Stimulated activated CD4-positive, alpha-beta T cell treated with anti-CD3 and anti-CD28 coated beads, TNF-alpha, amount 100 ng/mL, for 1 hour (primary cell): ENCODE results near the gene PGA3.
"Not testable (repeated sequence)": the region's sequence is repeated elsewhere in the genome, so short reads cannot be mapped to it uniquely, and the experiment has no call there.

Experiments
- DNase-seq, 3 donors: peaks; one replicate each; pipeline ENCODE4 v3.0.0-alpha.2; 2020; ENCODE audit warnings: low read depth in 3 of 3, low spot score in 1 of 3

Gene PGA3

DNA sequence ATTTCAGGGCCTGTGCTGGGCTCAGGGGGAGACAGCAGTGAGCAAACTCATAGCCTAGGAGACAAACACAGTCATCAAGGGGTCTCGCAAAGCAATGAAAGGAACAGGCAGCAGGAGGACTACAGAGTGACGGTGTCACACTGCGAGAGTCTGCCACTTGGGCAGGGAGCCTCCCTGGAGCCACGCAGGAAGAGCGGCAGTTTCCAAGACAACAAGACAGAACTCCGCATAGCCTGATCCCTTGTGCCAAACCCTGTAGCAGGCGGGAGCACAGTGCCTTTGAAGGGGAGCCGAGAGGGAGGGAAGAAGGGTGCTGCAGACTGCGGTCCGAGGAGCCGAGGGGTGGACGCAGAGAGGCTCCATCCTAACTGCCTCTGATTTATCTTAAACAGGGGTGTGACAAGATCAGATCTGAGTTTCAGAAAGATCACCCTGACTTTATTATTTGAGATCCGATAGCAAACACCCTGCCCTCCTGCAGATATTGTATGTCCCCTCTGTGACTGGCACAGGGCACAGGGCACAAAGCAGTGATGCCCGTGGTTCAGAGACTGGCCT, 1.3 kb downstream of the PGA3 start:
- not testable (repeated sequence) for DNase-seq

- DNase-seq: not testable (repeated sequence)
Measured at GRCh38 chr11:61207636-61208310, 4.5 kb downstream of the PGA3 start.

DNA sequence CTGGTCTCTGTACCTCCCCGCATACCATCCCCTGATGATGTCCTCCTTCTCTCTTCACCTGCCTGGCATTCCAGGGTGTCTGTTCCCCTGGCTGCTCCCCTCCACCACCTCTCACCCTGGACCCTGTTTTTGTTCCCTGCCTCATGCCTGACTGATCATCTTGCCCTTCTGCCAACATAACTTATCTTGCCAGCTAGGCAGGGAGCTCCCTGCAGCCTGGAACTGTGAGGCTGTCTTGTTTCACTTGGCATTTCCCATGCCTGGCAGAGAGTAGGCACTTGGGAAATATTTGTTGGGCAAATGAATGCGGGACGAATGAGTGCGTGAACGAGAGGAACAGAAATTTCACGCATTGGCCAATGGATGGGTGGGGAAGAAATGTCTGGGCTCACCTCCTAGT, 7.3 kb downstream of the PGA3 start:
- DNase-seq: not testable (repeated sequence)

DNA sequence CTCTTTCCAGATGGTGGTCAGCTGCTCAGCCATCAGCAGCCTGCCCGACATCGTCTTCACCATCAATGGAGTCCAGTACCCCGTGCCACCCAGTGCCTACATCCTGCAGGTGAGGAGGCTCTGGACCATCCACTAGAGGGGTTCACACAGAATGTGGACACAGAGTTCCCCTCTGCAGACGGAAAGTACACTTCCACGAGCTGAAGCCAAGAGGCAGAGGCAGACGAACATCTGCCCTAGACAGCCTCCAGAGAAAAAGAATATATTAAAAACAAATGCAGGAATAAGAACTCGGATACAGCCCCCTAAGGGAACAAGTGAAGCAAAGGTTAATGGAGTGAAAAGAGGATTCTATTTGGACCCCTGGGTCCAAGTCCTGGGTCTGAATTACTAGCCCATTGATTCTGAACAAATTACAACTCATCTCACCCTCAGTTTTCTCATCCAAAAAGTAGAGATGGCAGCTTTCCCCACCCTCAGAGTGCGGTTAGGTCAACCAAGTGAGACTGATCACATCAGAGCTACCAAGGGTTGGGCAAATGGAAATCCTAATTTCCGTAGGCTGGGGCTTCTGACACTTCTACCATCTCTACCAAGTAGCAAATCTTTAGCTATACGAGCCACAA, 8.1 kb downstream of the PGA3 start:
- not testable (repeated sequence) for DNase-seq

DNA sequence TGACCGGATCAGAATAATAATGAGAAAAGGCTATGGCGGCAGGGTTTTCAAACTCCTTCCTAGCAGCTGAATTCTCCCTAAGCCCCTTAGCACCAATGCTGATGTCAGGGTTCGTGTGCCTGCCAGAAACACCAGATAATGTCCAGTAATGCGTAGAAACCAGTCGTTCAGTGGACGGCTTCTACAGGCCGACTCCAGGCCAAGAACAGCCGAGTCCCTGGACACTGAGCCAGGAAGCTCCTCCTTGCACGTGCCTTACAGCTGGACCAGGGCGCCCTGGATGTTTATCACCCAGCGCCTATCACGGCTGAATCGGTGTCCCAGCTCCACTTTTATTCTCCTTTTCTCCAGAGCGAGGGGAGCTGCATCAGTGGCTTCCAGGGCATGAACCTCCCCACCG, 8.9 kb downstream of the PGA3 start:
- DNase-seq: not testable (repeated sequence)

DNA sequence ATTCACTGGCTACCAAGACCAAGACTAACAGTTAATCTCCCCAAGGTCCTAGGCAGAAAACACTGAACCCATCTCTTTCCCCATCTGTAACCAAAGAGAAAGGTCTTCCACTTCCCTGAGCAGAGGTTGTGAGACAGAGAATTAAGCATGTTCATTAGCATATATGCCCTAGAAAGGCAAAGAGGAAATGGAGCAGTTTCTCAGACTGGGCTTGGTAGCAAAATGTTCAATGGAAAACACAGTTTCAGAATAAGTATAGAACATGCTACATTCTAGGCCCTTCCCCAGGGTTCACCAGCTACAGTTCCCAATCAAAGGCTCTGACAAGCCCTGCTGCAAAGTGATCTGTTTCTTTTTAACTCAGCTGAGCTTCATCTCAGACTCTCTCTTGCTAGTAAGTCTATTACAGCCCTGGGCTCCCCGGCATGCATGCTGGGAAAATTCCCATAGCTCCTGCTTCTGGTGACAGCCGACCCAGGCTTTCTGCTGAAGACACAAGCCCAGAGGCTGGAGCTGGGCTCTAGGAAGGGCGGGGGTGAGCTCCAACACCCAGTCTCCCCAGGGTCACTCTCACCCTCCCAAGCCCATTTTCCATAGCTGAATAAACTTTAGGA, 10.5 kb downstream of the PGA3 start:
- not testable (repeated sequence) for DNase-seq

GRCh38 chr11:61218306-61218705, 15.0 kb downstream of the PGA3 start:
- DNase-seq: not testable (repeated sequence)

GRCh38 chr11:61219016-61219415, 15.7 kb downstream of the PGA3 start:
- DNase-seq: not testable (repeated sequence)

GRCh38 chr11:61222047-61222446, 18.7 kb downstream of the PGA3 start, which contains the start of gene PGA4:
Gene PGA4 (plus strand): TSS chr11:61222347. CDS start chr11:61222401, 54 bp downstream.
- not testable (repeated sequence) for DNase-seq

DNA sequence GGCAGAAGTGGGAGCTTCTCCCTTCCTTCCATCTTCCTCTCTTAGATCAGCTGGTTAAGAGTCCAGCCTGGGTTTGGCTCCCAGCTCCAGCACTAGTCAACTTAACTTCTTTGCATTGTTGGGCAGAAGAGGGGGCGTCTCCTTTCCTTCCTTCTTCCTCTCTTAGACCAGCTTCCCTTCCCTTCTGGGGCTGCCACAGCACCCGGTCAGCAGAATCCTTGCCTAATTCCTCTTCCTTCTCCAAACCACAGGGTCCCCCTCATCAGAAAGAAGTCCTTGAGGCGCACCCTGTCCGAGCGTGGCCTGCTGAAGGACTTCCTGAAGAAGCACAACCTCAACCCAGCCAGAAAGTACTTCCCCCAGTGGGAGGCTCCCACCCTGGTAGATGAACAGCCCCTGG, 19.4 kb downstream of the PGA3 start:
- not testable (repeated sequence) for DNase-seq

DNA sequence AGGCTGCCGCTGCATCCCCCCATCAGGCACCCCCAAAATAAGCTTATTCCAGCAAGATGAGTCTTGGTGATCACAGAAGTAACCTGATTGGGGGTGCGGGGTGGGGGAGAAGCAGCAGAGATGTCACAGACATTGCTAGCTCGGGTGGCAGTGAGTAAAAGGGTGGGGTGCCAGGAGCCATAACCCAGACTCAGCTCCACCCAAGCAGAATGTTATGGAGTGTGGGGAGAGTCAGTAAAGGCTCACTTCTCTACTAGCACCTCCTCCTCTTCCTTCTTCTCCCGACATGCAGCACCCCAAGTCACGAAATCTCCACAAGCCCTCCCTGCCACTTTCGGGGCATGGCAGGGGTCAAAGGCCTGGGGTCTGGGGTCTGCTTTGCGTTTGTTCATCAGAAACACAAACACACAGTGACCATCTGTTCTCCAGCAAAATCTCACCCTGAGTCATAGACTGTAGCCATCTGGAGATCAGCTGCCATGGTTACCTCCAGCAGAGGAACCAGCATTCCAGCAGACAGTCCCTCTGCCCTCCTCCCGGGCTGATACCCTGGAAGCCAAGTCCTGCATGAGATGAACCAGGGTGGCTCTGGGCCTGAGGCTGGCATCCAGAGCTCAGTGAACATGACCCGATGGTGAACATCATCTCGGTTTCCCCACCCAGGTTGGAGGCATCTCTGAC, 23.3 kb downstream of the PGA3 start:
- not testable (repeated sequence) for DNase-seq

- DNase-seq: not testable (repeated sequence)
Measured at GRCh38 chr11:61229458-61229857, 26.1 kb downstream of the PGA3 start.

DNA sequence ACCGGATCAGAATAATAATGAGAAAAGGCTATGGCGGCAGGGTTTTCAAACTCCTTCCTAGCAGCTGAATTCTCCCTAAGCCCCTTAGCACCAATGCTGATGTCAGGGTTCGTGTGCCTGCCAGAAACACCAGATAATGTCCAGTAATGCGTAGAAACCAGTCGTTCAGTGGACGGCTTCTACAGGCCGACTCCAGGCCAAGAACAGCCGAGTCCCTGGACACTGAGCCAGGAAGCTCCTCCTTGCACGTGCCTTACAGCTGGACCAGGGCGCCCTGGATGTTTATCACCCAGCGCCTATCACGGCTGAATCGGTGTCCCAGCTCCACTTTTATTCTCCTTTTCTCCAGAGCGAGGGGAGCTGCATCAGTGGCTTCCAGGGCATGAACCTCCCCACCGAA, 27.7 kb downstream of the PGA3 start:
- DNase-seq: not testable (repeated sequence)

DNA sequence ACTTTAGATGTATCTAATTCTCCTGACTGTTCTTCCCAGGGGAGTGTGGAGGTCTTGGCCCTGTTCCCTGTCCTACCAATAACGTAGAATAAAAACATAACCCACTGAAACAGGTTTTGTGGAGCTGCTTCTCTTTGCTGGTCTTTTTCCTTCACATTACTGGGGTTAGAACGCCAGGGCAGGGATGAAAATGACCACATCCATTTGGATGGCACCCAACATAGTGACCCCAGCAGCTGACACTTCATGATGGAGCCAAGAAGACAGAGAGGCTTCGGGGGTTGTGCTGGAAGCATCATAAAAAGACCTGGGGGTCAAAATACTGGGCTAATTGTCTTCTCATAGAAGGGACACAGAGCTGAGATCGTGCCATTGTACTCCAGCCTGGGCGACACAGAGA, 28.3 kb downstream of the PGA3 start:
- not testable (repeated sequence) for DNase-seq

DNA sequence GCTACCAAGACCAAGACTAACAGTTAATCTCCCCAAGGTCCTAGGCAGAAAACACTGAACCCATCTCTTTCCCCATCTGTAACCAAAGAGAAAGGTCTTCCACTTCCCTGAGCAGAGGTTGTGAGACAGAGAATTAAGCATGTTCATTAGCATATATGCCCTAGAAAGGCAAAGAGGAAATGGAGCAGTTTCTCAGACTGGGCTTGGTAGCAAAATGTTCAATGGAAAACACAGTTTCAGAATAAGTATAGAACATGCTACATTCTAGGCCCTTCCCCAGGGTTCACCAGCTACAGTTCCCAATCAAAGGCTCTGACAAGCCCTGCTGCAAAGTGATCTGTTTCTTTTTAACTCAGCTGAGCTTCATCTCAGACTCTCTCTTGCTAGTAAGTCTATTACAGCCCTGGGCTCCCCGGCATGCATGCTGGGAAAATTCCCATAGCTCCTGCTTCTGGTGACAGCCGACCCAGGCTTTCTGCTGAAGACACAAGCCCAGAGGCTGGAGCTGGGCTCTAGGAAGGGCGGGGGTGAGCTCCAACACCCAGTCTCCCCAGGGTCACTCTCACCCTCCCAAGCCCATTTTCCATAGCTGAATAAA, 29.3 kb downstream of the PGA3 start:
- DNase-seq: not testable (repeated sequence)

DNA sequence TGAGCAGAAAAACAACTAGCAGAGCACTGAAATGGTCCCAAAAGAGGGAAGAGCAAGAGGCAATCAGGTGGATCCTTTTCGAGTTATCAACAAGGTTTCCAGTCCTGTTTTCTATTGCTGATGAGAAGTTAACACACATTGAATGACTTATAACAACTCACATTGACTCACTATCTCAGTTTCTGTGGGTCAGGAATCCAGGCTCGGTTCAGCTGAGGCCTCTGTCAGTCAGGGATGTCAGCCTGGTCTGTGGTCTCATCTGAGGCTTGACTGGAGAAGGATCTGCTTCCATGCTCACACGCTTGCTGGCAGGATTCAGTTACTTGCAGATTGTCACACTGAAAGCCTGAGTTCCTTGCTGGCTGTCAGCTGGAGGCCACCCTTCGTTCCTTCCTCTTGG, 33.8 kb downstream of the PGA3 start:
- not testable (repeated sequence) for DNase-seq

GRCh38 chr11:61240288-61240687, 37.0 kb downstream of the PGA3 start:
- not testable (repeated sequence) for DNase-seq

DNA sequence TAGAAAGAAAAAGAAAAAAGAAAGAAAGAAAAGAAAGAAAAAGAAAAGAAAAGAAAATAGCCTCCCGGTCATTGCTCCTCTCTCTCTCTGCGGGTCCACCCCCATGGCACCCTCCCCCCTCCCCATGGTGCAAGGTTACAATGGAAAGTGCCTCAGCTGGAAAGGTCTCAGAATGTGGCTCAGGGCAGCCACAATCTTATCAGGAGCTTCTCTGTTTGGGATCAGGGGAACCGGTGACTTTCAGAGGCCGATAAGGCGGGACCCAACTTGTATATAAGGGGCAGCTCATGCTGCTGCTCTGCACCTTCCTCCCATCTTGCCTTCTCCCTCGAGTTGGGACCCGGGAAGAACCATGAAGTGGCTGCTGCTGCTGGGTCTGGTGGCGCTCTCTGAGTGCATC, 37.6 kb downstream of the PGA3 start, which contains the start of gene PGA5:
Gene PGA5 (plus strand): TSS at position 301 of the 400 bp plus-strand sequence. CDS start 52 bp downstream, at position 353.
- DNase-seq: not testable (repeated sequence)

DNA sequence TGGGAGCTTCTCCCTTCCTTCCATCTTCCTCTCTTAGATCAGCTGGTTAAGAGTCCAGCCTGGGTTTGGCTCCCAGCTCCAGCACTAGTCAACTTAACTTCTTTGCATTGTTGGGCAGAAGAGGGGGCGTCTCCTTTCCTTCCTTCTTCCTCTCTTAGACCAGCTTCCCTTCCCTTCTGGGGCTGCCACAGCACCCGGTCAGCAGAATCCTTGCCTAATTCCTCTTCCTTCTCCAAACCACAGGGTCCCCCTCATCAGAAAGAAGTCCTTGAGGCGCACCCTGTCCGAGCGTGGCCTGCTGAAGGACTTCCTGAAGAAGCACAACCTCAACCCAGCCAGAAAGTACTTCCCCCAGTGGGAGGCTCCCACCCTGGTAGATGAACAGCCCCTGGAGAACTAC, 38.2 kb downstream of the PGA3 start:
- not testable (repeated sequence) for DNase-seq

- DNase-seq: not testable (repeated sequence)
Measured at GRCh38 chr11:61245284-61245964, 42.1 kb downstream of the PGA3 start.
